DMS 273 (cell line): ENCODE data around the gene NAV3.
"Not testable (repeated sequence)": the region's sequence is repeated elsewhere in the genome, so short reads cannot be mapped to it uniquely, and the experiment has no call there.

ENCODE experiments used
- DNase-seq: peaks from one replicate; lab custom pipeline; 2025; ENCODE audit not compliant: unreplicated experiment; lab: John Stamatoyannopoulos, UW

NAV3 gene

GRCh38 chr12:78239544-78239943 lies 408.9 kb downstream of the NAV3 start:
- no peak for DNase-seq

DNA sequence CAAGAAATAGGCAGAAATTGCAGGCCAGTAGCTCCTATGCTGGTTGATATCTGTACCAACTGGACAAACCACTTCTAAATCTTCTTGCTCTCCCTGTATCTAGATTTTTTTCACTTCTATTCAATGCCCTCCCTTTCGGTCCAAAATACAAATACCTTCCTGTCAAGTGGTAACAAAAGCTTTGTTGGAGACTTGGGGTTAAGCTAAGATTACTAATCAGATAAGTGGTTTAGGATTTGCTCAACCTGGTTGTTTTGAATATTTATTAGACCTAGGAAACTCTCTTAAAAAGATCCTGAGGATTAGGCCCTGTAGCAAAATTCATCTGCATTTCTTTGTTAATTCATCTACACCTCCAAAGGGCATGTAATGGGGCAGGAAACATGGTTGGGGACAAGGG lies 410.1 kb downstream of the NAV3 start:
- DNase-seq = no peak

DNA sequence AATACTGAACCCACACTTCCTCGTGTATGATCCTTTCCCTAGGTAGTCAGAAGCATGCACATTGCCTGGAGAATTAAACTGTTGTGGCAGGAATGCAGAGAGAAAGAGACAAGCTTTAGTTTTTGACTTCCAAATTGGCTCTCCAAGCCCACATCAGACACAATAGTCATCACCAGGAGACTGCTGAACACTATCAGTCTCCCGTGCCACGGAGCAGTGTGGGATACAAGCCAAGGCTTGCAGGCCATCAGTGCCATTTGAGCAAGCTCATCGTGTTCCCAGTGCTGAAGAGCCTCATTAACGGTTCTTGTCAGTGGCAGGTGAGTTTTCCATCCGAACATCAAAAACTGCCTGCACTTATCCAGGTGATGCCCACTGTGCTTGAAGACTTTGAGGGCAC lies 410.8 kb downstream of the NAV3 start:
- DNase-seq = no peak

DNA sequence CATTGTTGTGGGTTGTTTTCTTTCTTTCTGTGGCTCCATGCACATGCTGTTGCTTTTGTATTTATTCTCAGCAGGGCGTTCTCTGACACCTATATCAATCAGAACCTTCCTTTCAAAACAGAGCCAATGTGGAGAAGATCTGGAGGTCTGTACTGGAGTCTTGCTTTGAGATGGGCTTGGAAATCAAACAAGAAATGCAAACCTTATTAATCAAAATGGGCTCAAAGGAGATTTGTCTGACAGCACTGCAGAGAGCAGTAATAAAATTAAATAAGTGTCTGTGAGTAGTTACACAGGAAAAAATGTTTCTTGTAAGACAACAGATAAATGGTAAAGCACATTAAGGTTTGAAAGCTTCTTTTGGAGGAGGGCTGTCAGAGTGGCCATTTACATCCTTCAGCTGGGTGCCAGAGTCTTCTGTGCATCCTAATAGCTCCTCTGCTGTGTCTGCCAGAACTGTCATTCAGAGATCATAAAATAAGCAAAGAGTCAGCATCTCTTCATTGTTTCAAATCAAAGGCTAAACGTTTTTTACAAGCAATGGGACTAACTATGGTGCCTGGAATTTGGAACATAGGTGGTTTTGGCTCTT lies 414.3 kb downstream of the NAV3 start:
- DNase-seq = no peak

GRCh38 chr12:78248321-78248720 lies 417.6 kb downstream of the NAV3 start:
- DNase-seq = no peak

GRCh38 chr12:78249578-78249977 lies 418.9 kb downstream of the NAV3 start:
- peak; percentile 29 for DNase-seq

DNA sequence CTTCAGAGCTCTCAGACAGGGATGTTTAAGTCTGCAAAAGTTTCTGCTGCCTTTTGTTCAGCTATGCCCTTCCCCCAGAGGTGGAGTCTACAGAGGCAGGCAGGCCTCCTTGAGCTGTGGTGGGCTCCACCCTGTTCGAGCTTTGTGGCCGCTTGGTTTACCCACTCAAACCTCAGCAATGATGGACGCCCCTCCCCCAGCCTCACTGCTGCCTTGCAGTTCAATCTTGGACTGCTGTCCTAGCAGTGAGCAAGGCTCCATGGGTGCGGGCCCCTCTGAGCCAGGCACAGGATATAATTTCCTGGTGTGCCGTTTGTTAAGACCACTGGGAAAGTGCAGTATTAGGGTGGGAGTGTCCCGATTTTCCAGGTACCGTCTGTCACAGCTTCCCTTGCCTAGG lies 427.0 kb downstream of the NAV3 start:
- DNase-seq = not testable (repeated sequence)

- no peak for DNase-seq
These were observed 430.3 kb downstream of the NAV3 start for GRCh38 chr12:78260976-78261375.

GRCh38 chr12:78261901-78262300 lies 431.2 kb downstream of the NAV3 start:
- no peak for DNase-seq
